ENCODE measurements around the gene RAB35.
"Not testable (repeated sequence)": the region's sequence is repeated elsewhere in the genome, so short reads cannot be mapped to it uniquely, and the experiment has no call there.

RAB35 gene

DNA sequence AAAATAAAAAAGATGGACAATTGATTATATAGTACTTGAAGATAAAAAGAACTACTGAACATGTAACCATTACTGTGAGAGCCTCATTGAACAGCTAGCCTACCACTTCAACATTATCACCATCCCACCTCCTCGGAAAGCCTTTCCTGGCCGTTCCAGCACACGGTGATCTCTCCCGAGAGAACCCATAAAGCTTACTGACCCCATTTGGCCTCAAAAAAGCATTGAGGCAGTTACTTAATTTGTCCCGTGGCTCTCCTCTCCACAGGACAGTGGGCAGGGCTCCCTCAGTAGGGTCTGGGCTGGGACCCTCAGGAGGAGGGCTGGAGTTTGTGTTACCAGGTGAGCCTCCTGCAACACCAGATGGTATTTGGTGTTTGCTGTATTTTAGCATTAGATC lies 55.8 kb downstream of the RAB35 start:
- DNase-seq (no peak), ATAC-seq (no peak)

DNA sequence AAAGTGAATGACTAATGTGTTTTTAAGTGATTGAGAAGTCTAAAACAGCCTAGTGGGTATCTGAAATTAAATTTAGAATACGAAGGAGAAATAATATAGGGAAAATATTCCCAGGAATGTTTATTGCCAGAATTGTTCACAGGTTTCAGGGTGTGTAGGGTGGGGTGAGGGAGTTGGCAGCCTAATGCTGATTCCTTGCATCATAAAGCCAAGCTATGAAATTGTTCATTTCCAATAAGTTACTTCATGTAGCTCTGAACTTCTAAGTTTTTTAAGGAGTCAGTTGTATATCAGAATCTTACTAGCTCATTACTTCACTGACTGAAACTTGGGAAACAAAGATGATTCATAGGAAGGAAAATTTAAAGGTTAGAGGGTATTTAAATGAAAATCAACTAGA lies 56.4 kb downstream of the RAB35 start:
- ATAC-seq (no peak), DNase-seq (no peak)

GRCh38 chr12:120056739-120057138 lies 59.8 kb downstream of the RAB35 start:
- no peak for DNase-seq
- ATAC-seq = no peak

- no peak for DNase-seq
- ATAC-seq = no peak
Observed at GRCh38 chr12:120055231-120056000, 61.1 kb downstream of the RAB35 start.

GRCh38 chr12:120054293-120054692 lies 62.3 kb downstream of the RAB35 start:
- DNase-seq (no peak), ATAC-seq (no peak)

DNA sequence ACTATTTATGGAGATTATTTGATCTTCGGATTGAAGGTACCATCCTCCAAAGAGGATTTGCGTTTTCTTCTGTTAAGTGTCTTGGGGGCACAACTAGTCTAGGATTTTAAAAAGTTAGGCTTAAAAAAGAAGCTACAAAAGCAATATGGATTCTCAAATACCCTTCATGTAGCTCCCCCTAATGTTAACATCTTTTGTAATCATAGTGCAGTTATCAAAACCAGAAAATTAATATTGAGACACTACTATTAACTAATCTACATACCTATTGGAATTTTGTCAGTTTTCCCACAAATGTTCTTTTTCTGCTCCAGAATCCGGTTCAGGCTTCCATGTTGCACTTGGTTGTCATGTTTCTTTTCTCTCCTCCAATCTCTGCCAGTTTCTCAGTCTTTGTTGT lies 65.0 kb downstream of the RAB35 start:
- ATAC-seq (no peak), DNase-seq (no peak)

GRCh38 chr12:120049426-120049825 lies 67.1 kb downstream of the RAB35 start:
- ATAC-seq = no peak
- DNase-seq = no peak

GRCh38 chr12:120048263-120048662 lies 68.3 kb downstream of the RAB35 start:
- DNase-seq (no peak), ATAC-seq (no peak)

GRCh38 chr12:120047072-120047471 lies 69.5 kb downstream of the RAB35 start:
- no peak for DNase-seq

GRCh38 chr12:120045367-120045766 lies 71.2 kb downstream of the RAB35 start:
- ATAC-seq = not testable (repeated sequence)

More at GRCh38 chr12:120047072-120047471, 69.5 kb downstream of the RAB35 start:
- ATAC-seq = no peak

More at GRCh38 chr12:120045367-120045766, 71.2 kb downstream of the RAB35 start:
- DNase-seq = not testable (repeated sequence)

Data from stimulated activated naive CD8-positive, alpha-beta T cell treated with anti-CD3 and anti-CD28 coated beads, Interleukin-15, Interleukin-2, amounts not matched to agents 100 U/mL and 50 U/mL, for 24 hours (primary cell).